BLaER1 (cell line): Measurements from ENCODE around the gene CDH4.
"Not testable (repeated sequence)": the region's sequence is repeated elsewhere in the genome, so short reads cannot be mapped to it uniquely, and the experiment has no call there.

ENCODE experiments used
- H3K27ac ChIP-seq: shearing (Covaris generic); formaldehyde crosslinking; 2 replicates; pipeline ENCODE4 v1.8.1; 2022
- H3K27me3 ChIP-seq: shearing (Covaris generic); formaldehyde crosslinking; 2 replicates; pipeline ENCODE4 v1.8.1; 2022
- H3K36me3 ChIP-seq: shearing (Covaris generic); formaldehyde crosslinking; 2 replicates; pipeline ENCODE4 v1.8.1; 2022
- H3K4me1 ChIP-seq: shearing (Covaris generic); formaldehyde crosslinking; 2 replicates; pipeline ENCODE4 v1.8.1; 2022
- H3K4me2 ChIP-seq: shearing (Covaris generic); formaldehyde crosslinking; 2 replicates; pipeline ENCODE4 v1.8.1; 2022
- H3K4me3 ChIP-seq: shearing (Covaris generic); formaldehyde crosslinking; 2 replicates; pipeline ENCODE4 v1.8.1; 2022
- H3K9ac ChIP-seq: shearing (Covaris generic); formaldehyde crosslinking; 2 replicates; pipeline ENCODE4 v1.8.1; 2022
- H3K9me3 ChIP-seq: shearing (Covaris generic); formaldehyde crosslinking; 2 replicates; pipeline ENCODE4 v1.8.1; 2022
- H4K20me1 ChIP-seq: shearing (Covaris generic); formaldehyde crosslinking; 2 replicates; pipeline ENCODE4 v1.8.1; 2022
- Cebpa-rat ChIP-seq: shearing (Covaris generic); IDR thresholded peaks from 2 replicates; pipeline ENCODE4 v1.8.1; 2022

CDH4 gene

GRCh38 chr20:61940976-61941720 is 689.1 kb downstream of the CDH4 start:
- Histone ChIP-seq H4K20me1 (no peaks in the 10 kb centered on the region), H3K36me3 (no peaks in the 10 kb centered on the region), H3K9ac (no peak overlapping the region), H3K4me3 (no peak overlapping the region), H3K27ac (no peak overlapping the region), H3K27me3 (no peaks in the 10 kb centered on the region), H3K9me3 (no peaks in the 10 kb centered on the region), H3K4me1 (no peaks in the 10 kb centered on the region), H3K4me2 (no peak overlapping the region)
- no peak for TF ChIP-seq Cebpa-rat

GRCh38 chr20:61941721-61942405 is 689.8 kb downstream of the CDH4 start:
- no peaks in the 10 kb centered on the region for H3K27me3 ChIP-seq
- TF ChIP-seq Cebpa-rat, result no peak
- H3K4me2 ChIP-seq, result no peak overlapping the region
- no peaks in the 10 kb centered on the region for H4K20me1 ChIP-seq
- H3K4me1 ChIP-seq, result no peaks in the 10 kb centered on the region
- no peak overlapping the region for H3K9ac ChIP-seq
- no peaks in the 10 kb centered on the region for H3K9me3 ChIP-seq
- H3K27ac ChIP-seq, result no peak overlapping the region
- H3K4me3 ChIP-seq, result no peak overlapping the region
- H3K36me3 ChIP-seq, result no peaks in the 10 kb centered on the region

- Histone ChIP-seq H3K27ac (no peak overlapping the region), H3K9ac (no peak overlapping the region)
Measured at GRCh38 chr20:61942526-61942925, 690.5 kb downstream of the CDH4 start.

GRCh38 chr20:61944967-61945366 is 692.9 kb downstream of the CDH4 start:
- not testable (repeated sequence) for H3K36me3 ChIP-seq, H3K4me2 ChIP-seq, H3K9me3 ChIP-seq, H3K4me3 ChIP-seq, H3K27me3 ChIP-seq, H3K9ac ChIP-seq, H4K20me1 ChIP-seq, H3K4me1 ChIP-seq, H3K27ac ChIP-seq

More at GRCh38 chr20:61942526-61942925, 690.5 kb downstream of the CDH4 start:
- Histone ChIP-seq H3K4me3 (no peak overlapping the region), H4K20me1 (no peaks in the 10 kb centered on the region), H3K4me2 (no peak overlapping the region), H3K9me3 (no peaks in the 10 kb centered on the region), H3K4me1 (no peaks in the 10 kb centered on the region), H3K27me3 (no peaks in the 10 kb centered on the region), H3K36me3 (no peaks in the 10 kb centered on the region)
- TF ChIP-seq Cebpa-rat, result no peak

GRCh38 chr20:61945495-61945894 is 693.4 kb downstream of the CDH4 start:
- H3K27me3 ChIP-seq, H3K4me3 ChIP-seq, H3K36me3 ChIP-seq, H3K9me3 ChIP-seq, H4K20me1 ChIP-seq, H3K4me2 ChIP-seq, H3K27ac ChIP-seq, H3K4me1 ChIP-seq, H3K9ac ChIP-seq: not testable (repeated sequence)

- H3K9ac ChIP-seq, H3K36me3 ChIP-seq, H3K4me2 ChIP-seq, H4K20me1 ChIP-seq, H3K9me3 ChIP-seq, H3K4me3 ChIP-seq, H3K27ac ChIP-seq, H3K4me1 ChIP-seq, H3K27me3 ChIP-seq: not testable (repeated sequence)
Measured at GRCh38 chr20:61948056-61948455, 696.0 kb downstream of the CDH4 start.

GRCh38 chr20:61948586-61949362 is 696.7 kb downstream of the CDH4 start:
- TF ChIP-seq Cebpa-rat, result no peak
- H3K9ac ChIP-seq, result no peak overlapping the region
- H3K9me3 ChIP-seq, result no peaks in the 10 kb centered on the region
- H4K20me1 ChIP-seq, result no peaks in the 10 kb centered on the region
- H3K4me2 ChIP-seq, result no peak overlapping the region
- no peaks in the 10 kb centered on the region for H3K36me3 ChIP-seq
- no peak overlapping the region for H3K4me3 ChIP-seq
- no peak overlapping the region for H3K27ac ChIP-seq
- H3K4me1 ChIP-seq, result no peaks in the 10 kb centered on the region
- no peaks in the 10 kb centered on the region for H3K27me3 ChIP-seq

- TF ChIP-seq Cebpa-rat, result no peak
- no peaks in the 10 kb centered on the region; the same call in 1 of the 2 replicates for H4K20me1 ChIP-seq
- no peak overlapping the region for H3K9ac ChIP-seq
- no peaks in the 10 kb centered on the region for H3K4me1 ChIP-seq
- H3K27ac ChIP-seq, result no peak overlapping the region
- no peaks in the 10 kb centered on the region for H3K9me3 ChIP-seq
- H3K4me3 ChIP-seq, result no peak overlapping the region
- no peak overlapping the region for H3K4me2 ChIP-seq
- H3K27me3 ChIP-seq, result no peaks in the 10 kb centered on the region
- no peaks in the 10 kb centered on the region for H3K36me3 ChIP-seq
Measured at GRCh38 chr20:61949363-61949713, 697.3 kb downstream of the CDH4 start.

GRCh38 chr20:61949714-61950640 is 697.9 kb downstream of the CDH4 start:
- no peaks in the 10 kb centered on the region for H3K36me3 ChIP-seq
- H3K9me3 ChIP-seq, result no peaks in the 10 kb centered on the region
- TF ChIP-seq Cebpa-rat, result no peak
- H3K4me2 ChIP-seq, result no peak overlapping the region
- no peak overlapping the region for H3K9ac ChIP-seq
- H3K27me3 ChIP-seq, result no peaks in the 10 kb centered on the region
- no peaks in the 10 kb centered on the region for H3K4me1 ChIP-seq
- no peak overlapping the region for H3K27ac ChIP-seq
- H4K20me1 ChIP-seq, result no peaks in the 10 kb centered on the region; the same call in 1 of the 2 replicates
- no peak overlapping the region for H3K4me3 ChIP-seq
